GM19023 (cell line): ENCODE measurements around the gene MAP3K3.

Experiments used
- ATAC-seq: cut with Tn5 transposase; IDR thresholded peaks from one replicate; pipeline ENCODE4 v1.9.1; 2021; ENCODE audit warnings: mild to moderate bottlenecking, moderate library complexity; ENCODE audit not compliant: unreplicated experiment

The MAP3K3 gene

GRCh38 chr17:63692195-63692816 is 70.1 kb downstream of the MAP3K3 start:
- ATAC-seq, result no peak

GRCh38 chr17:63693411-63694113 is 71.3 kb downstream of the MAP3K3 start:
- no peak for ATAC-seq

- no peak for ATAC-seq
These were observed 72.2 kb downstream of the MAP3K3 start for GRCh38 chr17:63694229-63694949.

GRCh38 chr17:63694950-63695773 is 72.9 kb downstream of the MAP3K3 start:
- no peak for ATAC-seq

GRCh38 chr17:63695889-63696288 is 73.7 kb downstream of the MAP3K3 start:
- no peak for ATAC-seq

GRCh38 chr17:63696381-63696961 is 74.3 kb downstream of the MAP3K3 start:
- no peak for ATAC-seq

- peak; percentile 17 for ATAC-seq
These were observed 75.4 kb downstream of the MAP3K3 start for GRCh38 chr17:63697341-63698286.

- no peak for ATAC-seq
These were observed 76.2 kb downstream of the MAP3K3 start for GRCh38 chr17:63698381-63698885.

GRCh38 chr17:63698886-63699637 is 76.8 kb downstream of the MAP3K3 start:
- ATAC-seq, result peak; percentile 28

GRCh38 chr17:63699638-63700527 is 77.7 kb downstream of the MAP3K3 start, which contains the start of gene LIMD2:
LIMD2 (minus strand) TSS chr17:63700125; CDS start chr17:63699298, 827 bp downstream.
- peak; percentile 15 for ATAC-seq

- ATAC-seq, result no peak
These were observed 78.6 kb downstream of the MAP3K3 start for GRCh38 chr17:63700528-63701455.

GRCh38 chr17:63701456-63701820 is 79.2 kb downstream of the MAP3K3 start:
- no peak for ATAC-seq

- no peak for ATAC-seq
These were observed 79.9 kb downstream of the MAP3K3 start for GRCh38 chr17:63701868-63702720.

- ATAC-seq, result no peak
These were observed 80.5 kb downstream of the MAP3K3 start for GRCh38 chr17:63702721-63703015.

- ATAC-seq, result no peak
These were observed 80.8 kb downstream of the MAP3K3 start for GRCh38 chr17:63703029-63703428.
